GM18505 (cell line): ENCODE measurements around the gene AUNIP.

Source experiments
- ATAC-seq: cut with Tn5 transposase; IDR thresholded peaks from one replicate; pipeline ENCODE4 v1.9.1; 2021; ENCODE audit not compliant: unreplicated experiment
- POLR2A ChIP-seq: IDR thresholded peaks from 4 replicates; pipeline ENCODE4 v1.6.1; 2011; ENCODE audit warnings: borderline replicate concordance; ENCODE audit not compliant: insufficient read depth, insufficient read length; ENCODE audit errors: extremely low read depth

The AUNIP gene, protein sequence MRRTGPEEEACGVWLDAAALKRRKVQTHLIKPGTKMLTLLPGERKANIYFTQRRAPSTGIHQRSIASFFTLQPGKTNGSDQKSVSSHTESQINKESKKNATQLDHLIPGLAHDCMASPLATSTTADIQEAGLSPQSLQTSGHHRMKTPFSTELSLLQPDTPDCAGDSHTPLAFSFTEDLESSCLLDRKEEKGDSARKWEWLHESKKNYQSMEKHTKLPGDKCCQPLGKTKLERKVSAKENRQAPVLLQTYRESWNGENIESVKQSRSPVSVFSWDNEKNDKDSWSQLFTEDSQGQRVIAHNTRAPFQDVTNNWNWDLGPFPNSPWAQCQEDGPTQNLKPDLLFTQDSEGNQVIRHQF

GRCh38 chr1:25858906-25859789 is at the start of gene AUNIP:
AUNIP (minus strand) TSS chr1:25859457; CDS start chr1:25859357, 100 bp downstream.
- peak; percentile 85 for ATAC-seq
- peak; percentile 93 for TF ChIP-seq POLR2A

GRCh38 chr1:25909040-25909439 is 49.8 kb upstream of the AUNIP start:
- TF ChIP-seq POLR2A: no peak

DNA sequence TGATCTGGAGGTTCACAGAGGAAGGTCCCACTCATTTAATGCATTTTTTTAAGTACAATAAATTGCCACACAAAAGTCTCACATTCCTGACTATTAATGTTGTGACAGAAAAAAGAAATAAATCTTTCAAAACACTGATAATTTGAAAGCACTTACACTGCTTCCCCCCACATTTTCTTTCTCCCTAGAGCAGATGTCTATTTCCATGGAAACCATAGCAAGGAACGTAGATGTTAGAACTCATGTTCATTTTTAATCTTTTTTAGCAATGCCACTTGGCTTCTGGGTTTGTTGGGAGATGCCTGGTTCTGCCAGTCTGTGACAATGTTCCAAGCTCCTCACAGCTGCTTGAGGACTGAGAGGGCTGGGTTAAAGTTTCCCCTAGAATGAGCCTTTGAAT is 48.9 kb upstream of the AUNIP start:
- no peak for ATAC-seq
- no peak for TF ChIP-seq POLR2A

More at GRCh38 chr1:25909040-25909439, 49.8 kb upstream of the AUNIP start:
- no peak for ATAC-seq

GRCh38 chr1:25907601-25908000 is 48.3 kb upstream of the AUNIP start:
- no peak for ATAC-seq
- TF ChIP-seq POLR2A: no peak

DNA sequence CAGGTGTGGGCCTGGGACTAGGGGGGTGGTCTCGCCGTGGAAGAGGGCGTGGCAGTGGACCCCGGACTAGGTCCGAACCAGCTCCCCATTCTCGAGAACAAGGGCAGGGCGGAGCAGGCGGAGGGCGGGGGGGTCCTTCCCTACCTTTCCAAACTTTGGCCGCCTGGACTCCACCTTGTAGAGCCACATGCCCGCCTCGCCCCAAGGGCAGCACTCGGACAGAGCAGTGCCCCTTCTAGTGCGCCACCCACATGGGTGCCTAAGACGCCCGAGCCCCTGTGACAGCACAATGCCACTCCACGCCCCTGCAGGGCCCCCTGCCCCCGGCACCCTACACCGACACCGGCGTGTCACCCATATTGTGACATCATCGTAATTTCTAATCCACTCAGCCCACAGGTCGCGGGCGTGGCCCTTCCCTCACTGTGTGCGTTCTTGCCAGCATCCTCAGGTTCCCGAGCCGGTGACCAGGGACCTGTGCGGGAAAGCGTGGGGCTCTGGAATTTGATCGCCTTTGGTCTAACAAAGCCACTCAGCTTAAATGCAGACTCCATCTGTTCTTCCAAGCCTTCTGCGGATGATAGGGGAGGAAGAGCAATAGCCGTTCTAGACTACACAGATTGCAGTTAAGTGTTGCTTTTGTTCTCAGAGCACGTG is 47.5 kb upstream of the AUNIP start:
- ATAC-seq: no peak
- no peak for TF ChIP-seq POLR2A

DNA sequence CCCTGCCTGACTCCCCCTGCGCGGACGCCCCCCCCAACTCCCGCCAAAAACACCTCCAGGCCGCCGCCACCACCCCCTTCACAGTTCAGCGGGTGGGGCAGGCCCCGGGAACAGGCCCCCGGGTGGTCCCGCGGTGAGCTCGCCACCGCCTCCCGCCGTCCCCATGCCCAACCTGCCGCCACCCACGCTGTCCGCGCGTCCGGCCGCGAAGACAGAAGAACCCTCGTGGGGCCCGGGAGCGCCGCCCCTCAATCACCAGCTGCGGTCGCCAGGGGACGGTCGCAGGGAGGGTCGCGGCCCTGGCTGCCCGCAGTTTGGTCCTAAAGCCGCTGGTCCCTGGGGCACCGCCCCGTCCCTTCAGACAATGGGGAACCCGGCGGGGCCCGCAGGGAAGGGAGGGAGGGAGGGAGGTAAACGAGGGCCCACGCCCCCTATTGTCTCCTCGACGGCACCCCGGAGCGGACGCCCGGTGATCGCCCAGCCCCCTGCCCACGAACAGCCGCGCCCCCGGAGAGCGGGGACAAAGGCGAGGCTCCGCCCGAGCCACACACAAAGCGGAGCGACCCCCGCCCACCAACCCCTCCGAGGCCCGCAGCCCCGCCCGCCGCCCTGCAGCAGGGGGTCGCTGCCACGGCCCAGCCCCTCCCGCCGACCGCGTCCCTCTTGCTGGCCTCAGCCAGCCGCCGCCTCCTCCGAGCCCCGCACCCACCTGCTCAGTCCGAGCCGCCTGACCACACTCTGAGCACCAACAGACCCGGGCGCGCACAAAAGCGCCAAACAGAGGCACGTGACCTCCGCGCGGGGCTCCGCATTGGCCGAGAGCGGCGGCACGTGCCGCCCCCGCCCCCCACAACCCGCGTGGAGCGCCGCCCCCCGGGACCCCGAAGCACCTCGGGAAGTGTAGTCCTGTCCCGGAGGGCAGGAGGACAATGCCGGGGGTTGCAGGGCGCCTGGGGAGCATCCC is 46.7 kb upstream of the AUNIP start, which contains the start of gene STMN1:
Gene STMN1 (minus strand): TSS at position 740 of the 964 bp plus-strand sequence. CDS start 1,743 bp downstream, outside the sequence.
- peak; percentile 90 for TF ChIP-seq POLR2A
- ATAC-seq: peak; percentile 68

DNA sequence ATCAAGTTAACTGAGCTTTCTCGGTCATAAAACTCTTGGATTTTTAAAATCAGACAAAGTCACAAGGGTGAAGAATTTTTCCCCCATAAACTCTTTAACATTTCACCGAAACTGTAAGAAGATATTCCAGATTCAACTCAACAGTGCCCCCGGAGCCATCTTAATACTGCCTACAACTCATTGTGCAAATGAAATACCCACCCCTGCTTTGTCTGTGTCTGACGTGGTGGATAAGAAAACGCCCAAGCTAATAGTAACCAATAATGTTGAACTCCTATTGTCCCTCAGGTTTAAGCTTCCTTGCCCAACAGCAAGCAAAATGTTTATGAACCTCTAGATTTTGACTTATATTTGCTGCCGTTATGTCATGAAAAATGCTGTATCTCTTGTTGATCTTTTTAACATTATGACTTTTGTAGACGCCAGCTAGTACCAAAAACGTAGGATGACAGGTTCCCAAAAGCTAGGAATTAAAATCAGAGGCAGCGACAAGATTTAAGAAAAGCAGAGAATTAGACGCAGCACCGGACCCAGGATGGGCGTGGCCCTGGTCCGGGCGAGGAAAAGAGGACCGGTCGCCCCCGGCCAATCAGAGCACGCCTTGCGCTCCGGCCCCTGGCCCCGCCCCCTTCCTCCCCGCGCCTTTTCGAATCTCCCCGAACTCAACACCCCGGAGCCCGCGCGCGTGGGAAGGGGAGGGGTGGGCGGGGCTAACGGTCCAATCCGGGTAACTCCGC is 45.9 kb upstream of the AUNIP start:
- TF ChIP-seq POLR2A: peak; percentile 30
- peak; percentile 63 for ATAC-seq

DNA sequence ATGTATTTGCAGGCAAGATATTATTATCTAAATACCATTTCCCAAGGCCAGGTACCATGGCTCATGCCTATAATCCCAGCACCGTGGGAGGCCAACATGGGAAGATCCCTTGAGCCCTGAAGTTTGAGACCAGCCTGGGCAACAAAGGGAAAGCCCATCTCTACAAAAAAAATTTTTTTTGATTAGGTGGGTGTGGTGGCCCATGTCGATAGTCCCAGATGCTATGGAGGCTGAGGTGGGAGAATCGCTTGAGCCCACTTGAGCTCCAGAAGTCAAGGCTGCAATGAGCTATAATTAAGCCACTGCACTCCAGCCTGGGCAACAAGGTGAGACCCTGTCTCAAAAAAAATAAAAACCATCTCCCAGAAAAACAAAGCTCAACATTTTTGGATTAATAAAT is 44.7 kb upstream of the AUNIP start:
- no peak for TF ChIP-seq POLR2A
- ATAC-seq: no peak

- no peak for TF ChIP-seq POLR2A
- ATAC-seq: no peak
Observed at GRCh38 chr1:25902462-25902861, 43.2 kb upstream of the AUNIP start.

- ATAC-seq: no peak
- TF ChIP-seq POLR2A: no peak
Observed at GRCh38 chr1:25900219-25900618, 41.0 kb upstream of the AUNIP start.

- no peak for TF ChIP-seq POLR2A
- no peak for ATAC-seq
Observed at GRCh38 chr1:25899792-25900191, 40.5 kb upstream of the AUNIP start.
